ENCODE data around the gene WIPI1. TPM values are rescaled to one million over a fixed set of nuclear protein-coding genes. Genes with fewer than 3 reads are reported as not detected.

Gene WIPI1
- total RNA-seq, 4 donors from 2014 or later, result 34.7 to 95.7 (median 44.4) TPM

- Histone ChIP-seq H3K27me3 (no peaks in the 10 kb centered on the region), H3K9me3 (no peaks in the 10 kb centered on the region), H3K36me3 (peaks cover 0 to 46% (median 0%) of the 10 kb centered on the region in 3 donors), H3K27ac (peak overlapping the region in 1 of 4 donors; percentile 31), H3K4me3 (no peak overlapping the region), H3K4me1 (peaks cover 0 to 7% (median 3%) of the 10 kb centered on the region in 4 donors)
- peak; percentile 68 to 94 (median 82) for DNase-seq
- TF ChIP-seq POLR2A (IDR thresholded peaks at IDR 0.05) (no peak), CTCF (IDR thresholded peaks at IDR 0.05) (peak; percentile 86 to 94 (median 90))
Observed at GRCh38 chr17:68435876-68436842, 21.1 kb downstream of the WIPI1 start.

GRCh38 chr17:68435361-68435760, 21.9 kb downstream of the WIPI1 start:
- Histone ChIP-seq H3K27ac (no peak overlapping the region), H3K36me3 (peaks cover 0 to 54% (median 0%) of the 10 kb centered on the region in 3 donors), H3K4me3 (no peak overlapping the region), H3K4me1 (peaks cover 0 to 7% (median 3%) of the 10 kb centered on the region in 4 donors), H3K27me3 (no peaks in the 10 kb centered on the region), H3K9me3 (no peaks in the 10 kb centered on the region)
- no peak for DNase-seq
- no peak for TF ChIP-seq POLR2A (IDR thresholded peaks at IDR 0.05)

- H3K4me1 ChIP-seq, result peaks cover 0 to 7% (median 3%) of the 10 kb centered on the region in 4 donors
- H3K4me3 ChIP-seq, result no peak overlapping the region
- H3K36me3 ChIP-seq, result peaks cover 0 to 67% (median 0%) of the 10 kb centered on the region in 3 donors
- H3K27me3 ChIP-seq, result no peaks in the 10 kb centered on the region
- no peak overlapping the region for H3K27ac ChIP-seq
- H3K9me3 ChIP-seq, result no peaks in the 10 kb centered on the region
- DNase-seq, result no peak
- TF ChIP-seq CTCF (IDR thresholded peaks at IDR 0.05) (no peak), POLR2A (IDR thresholded peaks at IDR 0.05) (no peak)
Observed at GRCh38 chr17:68433911-68434508, 23.3 kb downstream of the WIPI1 start.

GRCh38 chr17:68433211-68433610, 24.1 kb downstream of the WIPI1 start:
- no peak for DNase-seq
- Histone ChIP-seq H3K27me3 (no peaks in the 10 kb centered on the region), H3K9me3 (no peaks in the 10 kb centered on the region), H3K4me1 (peaks cover 0 to 6% (median 1%) of the 10 kb centered on the region in 4 donors), H3K4me3 (no peak overlapping the region), H3K36me3 (peaks cover 0 to 75% (median 0%) of the 10 kb centered on the region in 3 donors), H3K27ac (no peak overlapping the region)
- TF ChIP-seq POLR2A (IDR thresholded peaks at IDR 0.05) (no peak), CTCF (IDR thresholded peaks at IDR 0.05) (no peak)

- H3K27ac ChIP-seq, result no peak overlapping the region
- DNase-seq, result no peak
- no peaks in the 10 kb centered on the region for H3K27me3 ChIP-seq
- no peak for TF ChIP-seq POLR2A (IDR thresholded peaks at IDR 0.05)
- TF ChIP-seq CTCF (IDR thresholded peaks at IDR 0.05), result no peak
- peaks cover 0 to 6% (median 0%) of the 10 kb centered on the region in 4 donors for H3K4me1 ChIP-seq
- peaks cover 0 to 85% (median 0%) of the 10 kb centered on the region in 3 donors for H3K36me3 ChIP-seq
- no peak overlapping the region for H3K4me3 ChIP-seq
- H3K9me3 ChIP-seq, result no peaks in the 10 kb centered on the region
Observed at GRCh38 chr17:68432086-68432864, 25.0 kb downstream of the WIPI1 start.

Data from Peyer's patch (tissue), 4 donors.